ENCODE measurements around the gene SUCLA2.

The SUCLA2 gene

GRCh38 chr13:48001114-48001881 is at the start of gene SUCLA2:
SUCLA2 (minus strand) TSS chr13:48001273; CDS start chr13:48001269, 4 bp downstream.
- peak in 55 of 56 donors; percentile 29 to 93 (median 82) for DNase-seq

- DNase-seq: no peak
Observed at GRCh38 chr13:48050550-48050949, 49.5 kb upstream of the SUCLA2 start.

- no peak for DNase-seq
Observed at GRCh38 chr13:48043789-48044503, 42.9 kb upstream of the SUCLA2 start.

GRCh38 chr13:48042894-48043293 is 41.8 kb upstream of the SUCLA2 start:
- no peak for DNase-seq

DNA sequence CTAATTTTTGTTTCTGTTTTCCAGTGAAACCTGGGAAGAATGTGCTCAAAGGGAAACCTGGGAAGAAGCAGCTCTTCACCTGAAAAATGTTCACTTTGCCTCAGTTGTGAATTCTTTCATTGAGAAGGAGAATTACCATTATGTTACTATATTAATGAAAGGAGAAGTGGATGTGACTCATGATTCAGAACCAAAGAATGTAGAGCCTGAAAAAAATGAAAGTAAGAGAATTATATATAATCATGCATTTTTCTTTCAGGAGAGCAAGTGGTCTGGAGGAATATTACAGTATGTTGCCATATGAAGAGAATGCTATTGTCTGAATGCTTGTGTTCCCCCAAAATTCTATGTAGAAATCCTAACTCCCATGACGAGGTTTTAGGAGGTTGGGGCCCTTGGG is 39.8 kb upstream of the SUCLA2 start:
- no peak for DNase-seq

DNA sequence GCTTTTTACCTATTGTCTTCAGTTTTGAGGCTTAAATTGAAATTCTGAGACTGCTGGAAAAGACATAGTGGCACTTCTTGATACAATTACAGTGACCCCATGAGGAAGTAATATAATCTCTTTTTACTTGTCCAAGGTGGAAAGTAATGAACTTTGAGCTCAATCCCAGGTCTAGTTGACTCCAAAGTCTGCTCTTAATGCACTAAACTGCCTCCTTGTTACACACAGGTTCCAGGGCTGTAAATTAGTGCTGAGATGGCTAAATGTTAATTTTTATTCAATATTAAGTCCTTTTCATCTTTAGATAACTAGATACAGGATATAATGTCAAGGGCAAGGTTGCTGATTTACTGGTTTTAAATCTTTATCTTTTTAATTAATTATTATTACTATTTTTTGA is 39.0 kb upstream of the SUCLA2 start:
- no peak for DNase-seq

- DNase-seq: peak in 4 of 56 donors; percentile 0 to 3 (median 2)
Observed at GRCh38 chr13:48038761-48039160, 37.7 kb upstream of the SUCLA2 start.

GRCh38 chr13:48037346-48038173 is 36.5 kb upstream of the SUCLA2 start, which contains the start of gene NUDT15:
NUDT15 (plus strand) TSS chr13:48037726; CDS start chr13:48037747, 21 bp downstream.
- DNase-seq: peak; percentile 63 to 97 (median 92)

DNA sequence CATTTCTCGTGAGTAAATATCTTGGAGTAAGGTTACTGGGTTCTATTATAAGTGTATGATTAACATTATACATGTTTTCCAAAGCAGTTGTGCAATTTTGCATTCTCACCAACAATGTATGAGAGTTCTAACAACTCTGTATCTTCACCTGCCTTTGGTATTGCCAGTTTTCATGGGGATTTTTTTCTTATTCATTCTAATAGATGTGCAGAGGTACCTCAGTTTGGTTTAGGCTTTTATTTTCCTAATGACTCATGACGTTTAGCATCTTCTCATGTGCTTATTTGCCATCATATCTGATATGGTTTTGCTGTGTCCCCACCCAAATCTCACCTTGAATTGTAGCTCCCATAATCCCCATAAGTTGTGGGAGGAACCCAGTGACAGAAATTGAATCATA is 28.8 kb upstream of the SUCLA2 start:
- DNase-seq: no peak

GRCh38 chr13:48028066-48028465 is 27.0 kb upstream of the SUCLA2 start:
- no peak for DNase-seq

DNA sequence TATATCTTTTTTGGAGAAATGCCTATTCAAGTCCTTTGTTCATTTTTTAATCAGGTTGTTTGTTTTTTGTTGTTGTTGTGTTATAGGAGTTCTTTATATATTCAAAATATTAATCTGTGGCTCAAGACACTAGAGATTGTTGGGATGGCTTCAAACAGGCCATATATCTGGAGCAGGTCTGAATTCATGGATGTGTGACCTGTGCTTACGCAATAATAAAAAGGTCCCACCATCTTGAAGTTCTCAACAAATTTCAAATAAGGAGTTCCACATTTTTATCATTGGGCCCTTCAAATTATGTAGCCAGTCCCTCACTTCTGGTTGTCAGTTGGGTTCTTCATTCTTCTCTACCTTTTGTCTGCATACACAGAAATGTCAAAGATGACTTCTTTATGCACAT is 18.7 kb upstream of the SUCLA2 start:
- DNase-seq: no peak

DNA sequence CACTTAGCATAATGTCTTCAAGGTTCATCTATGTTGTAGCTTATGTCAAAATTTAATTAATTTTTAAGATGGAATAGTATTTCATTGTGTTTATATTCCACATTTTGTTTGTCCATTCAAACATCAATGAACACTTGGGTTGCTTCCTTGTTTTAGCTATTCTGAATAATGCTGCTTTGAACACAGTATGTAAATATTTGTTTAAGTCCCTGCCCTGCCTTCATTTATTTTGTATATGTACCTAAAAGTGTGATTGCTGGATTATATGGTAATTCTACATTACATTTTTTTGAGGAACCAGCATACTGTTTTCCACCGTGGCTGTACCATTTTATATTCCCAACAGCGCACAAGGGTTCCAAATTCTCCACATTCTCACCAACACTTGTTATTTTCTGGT is 17.6 kb upstream of the SUCLA2 start:
- no peak for DNase-seq

GRCh38 chr13:48014359-48014758 is 13.3 kb upstream of the SUCLA2 start:
- DNase-seq: no peak

- DNase-seq: no peak
Observed at GRCh38 chr13:48012668-48013067, 11.6 kb upstream of the SUCLA2 start.

DNA sequence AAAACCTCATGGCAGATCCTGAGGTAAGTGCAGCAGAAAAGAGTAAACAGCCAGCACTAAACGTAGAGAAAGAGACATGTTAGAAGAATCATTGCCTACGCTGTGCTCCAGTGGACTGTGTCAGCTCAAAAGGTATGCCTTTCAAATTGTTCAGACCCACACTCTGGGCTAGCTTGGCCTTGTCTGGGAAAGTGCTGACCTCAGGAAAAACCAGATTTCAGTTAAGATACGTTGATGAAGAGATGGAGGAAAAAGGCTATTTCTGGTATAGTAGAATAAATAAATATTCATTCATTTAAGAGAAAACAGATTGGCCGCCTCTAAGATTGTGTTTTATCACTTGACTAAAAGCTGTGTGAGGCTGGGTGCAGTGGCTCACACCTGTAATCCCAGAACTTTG is 9.6 kb upstream of the SUCLA2 start:
- DNase-seq: no peak

DNA sequence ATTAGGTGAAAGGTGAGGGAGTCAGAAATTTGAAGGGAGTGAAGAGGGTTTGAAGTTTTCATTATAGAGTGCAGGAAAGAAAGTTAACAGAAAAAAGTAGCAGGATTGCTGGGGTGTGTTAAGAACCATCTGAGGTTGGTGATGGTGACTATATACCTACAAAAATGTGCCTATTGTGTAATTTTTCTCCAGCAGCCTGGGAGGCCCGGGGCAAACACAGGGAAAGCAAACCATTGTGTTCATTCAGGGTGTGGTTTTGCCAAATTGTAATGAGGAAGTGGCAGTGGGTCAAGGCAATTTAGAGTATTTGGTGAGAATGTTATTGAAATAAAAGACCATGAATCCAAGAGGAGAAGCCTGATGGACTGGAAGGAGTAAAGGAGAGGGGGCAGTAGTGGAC is 8.2 kb upstream of the SUCLA2 start:
- DNase-seq: no peak

- no peak for DNase-seq
Observed at GRCh38 chr13:48006396-48006795, 5.3 kb upstream of the SUCLA2 start.

DNA sequence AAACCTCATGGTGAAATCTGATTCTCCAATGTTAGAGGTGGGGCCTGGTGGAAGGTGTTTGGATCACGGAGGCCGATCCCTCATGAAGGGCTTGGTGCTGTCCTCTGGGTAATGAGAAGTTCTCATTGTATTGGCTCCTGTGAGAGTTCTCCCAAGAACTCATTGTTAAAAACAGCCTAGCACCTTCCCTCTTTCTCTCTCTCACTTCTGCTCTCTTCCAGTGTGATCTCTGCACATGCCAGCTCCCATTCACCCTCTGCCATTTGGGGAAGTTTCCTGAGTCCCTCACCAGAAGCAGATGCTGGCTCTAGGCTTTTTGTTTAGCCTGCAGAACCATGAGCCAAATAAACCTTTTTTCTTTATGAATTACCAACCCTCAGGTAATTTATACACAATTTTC is 3.1 kb upstream of the SUCLA2 start:
- peak in 8 of 56 donors; percentile 0 to 20 (median 3) for DNase-seq

DNA sequence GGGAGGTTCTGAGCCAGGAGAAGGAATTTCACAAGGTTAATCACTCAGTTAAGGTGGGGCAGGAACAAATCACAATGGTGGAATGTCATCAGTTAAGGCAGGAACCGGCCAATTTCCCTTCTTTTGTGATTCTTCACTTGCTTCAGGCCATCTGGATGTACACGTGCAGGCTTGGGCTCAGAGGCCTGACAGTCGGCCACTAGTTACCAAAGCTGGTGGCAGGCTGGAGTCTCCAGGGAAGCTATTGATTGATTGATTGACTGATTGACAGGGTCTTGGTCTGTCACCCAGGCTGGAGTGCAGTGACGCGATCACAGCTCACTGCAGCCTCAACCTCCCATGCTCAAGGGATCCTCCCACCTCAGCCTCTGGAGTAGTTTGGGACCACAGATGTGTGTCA is 926 bp upstream of the SUCLA2 start:
- peak in 12 of 56 donors; percentile 2 to 23 (median 6) for DNase-seq

GRCh38 chr13:48000559-48001113 is 437 bp downstream of the SUCLA2 start:
- DNase-seq: peak in 4 of 56 donors; percentile 41 to 68 (median 61)

- DNase-seq: no peak
Observed at GRCh38 chr13:47999973-48000372, 1.1 kb downstream of the SUCLA2 start.

All from nucleus accumbens (tissue), 56 donors.